ENCODE measurements around the gene INPP5D.

Gene INPP5D

GRCh38 chr2:233247744-233248143 lies 187.6 kb downstream of the INPP5D start:
- Mint-ChIP-seq H3K9me3 (no peaks in the 10 kb centered on the region), H3K4me3 (no peak overlapping the region), H3K27ac (no peak overlapping the region), H3K36me3 (ENCODE audit: low read depth) (no peaks in the 10 kb centered on the region), H3K27me3 (ENCODE audit: low read depth) (no peaks in the 10 kb centered on the region), H3K4me1 (peaks cover 3% of the 10 kb centered on the region)
- TF ChIP-seq, protein P1, sequence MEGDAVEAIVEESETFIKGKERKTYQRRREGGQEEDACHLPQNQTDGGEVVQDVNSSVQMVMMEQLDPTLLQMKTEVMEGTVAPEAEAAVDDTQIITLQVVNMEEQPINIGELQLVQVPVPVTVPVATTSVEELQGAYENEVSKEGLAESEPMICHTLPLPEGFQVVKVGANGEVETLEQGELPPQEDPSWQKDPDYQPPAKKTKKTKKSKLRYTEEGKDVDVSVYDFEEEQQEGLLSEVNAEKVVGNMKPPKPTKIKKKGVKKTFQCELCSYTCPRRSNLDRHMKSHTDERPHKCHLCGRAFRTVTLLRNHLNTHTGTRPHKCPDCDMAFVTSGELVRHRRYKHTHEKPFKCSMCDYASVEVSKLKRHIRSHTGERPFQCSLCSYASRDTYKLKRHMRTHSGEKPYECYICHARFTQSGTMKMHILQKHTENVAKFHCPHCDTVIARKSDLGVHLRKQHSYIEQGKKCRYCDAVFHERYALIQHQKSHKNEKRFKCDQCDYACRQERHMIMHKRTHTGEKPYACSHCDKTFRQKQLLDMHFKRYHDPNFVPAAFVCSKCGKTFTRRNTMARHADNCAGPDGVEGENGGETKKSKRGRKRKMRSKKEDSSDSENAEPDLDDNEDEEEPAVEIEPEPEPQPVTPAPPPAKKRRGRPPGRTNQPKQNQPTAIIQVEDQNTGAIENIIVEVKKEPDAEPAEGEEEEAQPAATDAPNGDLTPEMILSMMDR (IDR thresholded peaks at IDR 0.05; ENCODE audit: unreplicated experiment in 3 of 3): no peak

GRCh38 chr2:233248999-233249398 lies 188.9 kb downstream of the INPP5D start:
- no peaks in the 10 kb centered on the region for H3K27me3 Mint-ChIP-seq (ENCODE audit: low read depth)
- H3K9me3 Mint-ChIP-seq: no peaks in the 10 kb centered on the region
- peak overlapping the region in 1 of 3 experiments; percentile 54 for H3K4me3 Mint-ChIP-seq
- TF ChIP-seq, protein P1 (IDR thresholded peaks at IDR 0.05; ENCODE audit: unreplicated experiment in 3 of 3): no peak
- H3K36me3 Mint-ChIP-seq (ENCODE audit: low read depth): no peaks in the 10 kb centered on the region
- H3K27ac Mint-ChIP-seq: no peak overlapping the region
- H3K4me1 Mint-ChIP-seq: peaks cover 11% of the 10 kb centered on the region

GRCh38 chr2:233250568-233250967 lies 190.4 kb downstream of the INPP5D start:
- Mint-ChIP-seq H3K4me1 (peaks cover 19% of the 10 kb centered on the region), H3K27me3 (ENCODE audit: low read depth) (no peaks in the 10 kb centered on the region), H3K4me3 (peak overlapping the region; percentile 93 to 98 (median 97)), H3K36me3 (ENCODE audit: low read depth) (peaks cover 6% of the 10 kb centered on the region), H3K27ac (peak overlapping the region; percentile 77 to 80 (median 78)), H3K9me3 (no peaks in the 10 kb centered on the region)
- TF ChIP-seq, protein P1 (IDR thresholded peaks at IDR 0.05; ENCODE audit: unreplicated experiment in 3 of 3): no peak

DNA sequence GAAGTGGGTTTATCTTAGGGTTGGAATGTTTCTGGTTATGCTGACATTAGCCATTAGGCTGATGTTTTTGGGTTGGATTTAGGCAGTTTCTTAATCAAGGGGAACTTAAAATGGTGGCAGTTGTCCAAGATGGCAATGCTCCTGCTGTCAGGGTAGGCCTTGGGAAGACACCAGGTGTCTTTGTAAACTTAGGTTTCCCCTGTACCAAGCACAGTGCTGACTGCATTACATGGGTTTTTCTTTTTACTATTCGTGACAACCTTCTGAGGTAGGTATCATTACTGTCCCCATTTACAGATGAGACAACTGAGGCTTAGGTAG lies 190.8 kb downstream of the INPP5D start:
- Mint-ChIP-seq H3K27me3 (ENCODE audit: low read depth) (no peaks in the 10 kb centered on the region), H3K27ac (peak overlapping the region; percentile 77 to 80 (median 78)), H3K36me3 (ENCODE audit: low read depth) (peaks cover 8% of the 10 kb centered on the region), H3K4me3 (peak overlapping the region; percentile 93 to 98 (median 97)), H3K9me3 (no peaks in the 10 kb centered on the region), H3K4me1 (peaks cover 21% of the 10 kb centered on the region)
- TF ChIP-seq, protein P1 (IDR thresholded peaks at IDR 0.05; ENCODE audit: unreplicated experiment in 3 of 3): no peak

- Mint-ChIP-seq H3K9me3 (no peaks in the 10 kb centered on the region), H3K4me3 (peak within 1 kb of the TSS; percentile 93 to 98 (median 97)), H3K36me3 (ENCODE audit: low read depth) (peaks cover 12% of the 10 kb centered on the region), H3K27ac (peak within 1 kb of the TSS; percentile 78 to 90 (median 88)), H3K4me1 (peaks cover 21% of the 10 kb centered on the region), H3K27me3 (ENCODE audit: low read depth) (no peaks in the 10 kb centered on the region)
- TF ChIP-seq, protein P1 (IDR thresholded peaks at IDR 0.05; ENCODE audit: unreplicated experiment in 3 of 3): peak; percentile 96 to 99 (median 98)
Observed at GRCh38 chr2:233251306-233252116, 191.4 kb downstream of the INPP5D start, which contains the start of gene ATG16L1. TSS of gene ATG16L1 (plus strand) at chr2:233251673. CDS start at chr2:233251828, 155 bp downstream.

DNA sequence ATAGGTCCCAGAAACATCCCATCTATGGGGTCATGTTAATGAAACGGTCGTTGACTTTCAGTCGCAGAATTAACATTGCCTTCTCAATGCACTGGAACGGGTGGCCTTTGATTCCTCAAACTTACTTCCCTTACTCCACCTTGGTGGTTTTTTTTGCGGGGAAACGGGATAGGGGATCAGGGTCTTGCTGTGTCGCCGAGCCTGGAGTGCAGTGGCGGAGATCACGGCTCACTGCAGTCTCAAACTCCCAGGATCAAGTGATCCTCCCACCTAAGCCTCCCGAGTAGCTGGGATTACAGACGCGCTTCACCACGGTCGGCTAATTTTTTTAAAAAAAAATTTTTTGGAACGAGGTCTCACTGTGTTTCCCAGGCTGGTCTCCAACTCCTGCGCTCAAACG lies 192.1 kb downstream of the INPP5D start:
- TF ChIP-seq, protein P1 (IDR thresholded peaks at IDR 0.05; ENCODE audit: unreplicated experiment in 3 of 3): no peak
- Mint-ChIP-seq H3K27ac (peak overlapping the region; percentile 78 to 90 (median 88)), H3K4me1 (peaks cover 21% of the 10 kb centered on the region)

More for the DNA sequence above, 192.1 kb downstream of the INPP5D start:
- Mint-ChIP-seq H3K36me3 (ENCODE audit: low read depth) (peaks cover 14% of the 10 kb centered on the region), H3K27me3 (ENCODE audit: low read depth) (no peaks in the 10 kb centered on the region), H3K9me3 (no peaks in the 10 kb centered on the region), H3K4me3 (peak overlapping the region; percentile 93 to 98 (median 97))
